DND-41 (cell line): ENCODE measurements around the gene HCN4.

Source experiments
- ATAC-seq: fragments of 200-7000 bp; cut with Tn5 transposase; 3 replicates; pipeline ENCODE4 v1.9.1; 2021; ENCODE audit warnings: low read depth; ENCODE audit not compliant: insufficient read depth
- DNase-seq: peaks from one replicate; pipeline ENCODE4 v3.0.0-alpha.2; 2020
- H2AFZ ChIP-seq: 2 replicates; pipeline ENCODE4 v1.6.0; 2012; ENCODE audit warnings: low read depth, low read length
- H3K27ac ChIP-seq: 2 replicates; pipeline ENCODE4 v1.5.1; 2012; ENCODE audit warnings: low read length, inconsistent platforms
- H3K27me3 ChIP-seq: fragments of 200-600 bp; sonication (generic); 2 replicates; pipeline ENCODE4 v1.6.0; 2012; ENCODE audit warnings: low read length, mild to moderate bottlenecking, inconsistent platforms; ENCODE audit not compliant: insufficient read depth, poor library complexity
- H3K36me3 ChIP-seq: 2 replicates; pipeline ENCODE4 v1.5.1; 2012; ENCODE audit warnings: low read length, inconsistent platforms; ENCODE audit not compliant: insufficient read depth
- H3K4me1 ChIP-seq: 2 replicates; pipeline ENCODE4 v1.5.1; 2012; ENCODE audit warnings: mild to moderate bottlenecking, low read length; ENCODE audit not compliant: insufficient read depth
- H3K4me2 ChIP-seq: 2 replicates; pipeline ENCODE4 v1.6.0; 2012; ENCODE audit warnings: mild to moderate bottlenecking, moderate library complexity, low read length, inconsistent platforms; ENCODE audit not compliant: insufficient read depth
- H3K4me3 ChIP-seq, 2 experiments: fragments of 200-600 bp in 1 of 2; shearing (Covaris generic) in 1 of 2; 2 replicates each; pipeline ENCODE4 v1.5.1; 2012 to 2016; ENCODE audit warnings: inconsistent platforms in 2 of 2, low read length in 2 of 2, mild to moderate bottlenecking in 2 of 2, low read depth in 1 of 2, moderate library complexity in 1 of 2
- H3K79me2 ChIP-seq: 2 replicates; pipeline ENCODE4 v1.6.0; 2012; ENCODE audit warnings: low read length, inconsistent platforms; ENCODE audit not compliant: insufficient read depth
- H3K9ac ChIP-seq: 2 replicates; pipeline ENCODE4 v1.6.0; 2012; ENCODE audit warnings: low read depth, mild to moderate bottlenecking, inconsistent platforms, low read length, moderate library complexity
- H3K9me3 ChIP-seq: 2 replicates; pipeline ENCODE4 v1.5.1; 2012; ENCODE audit warnings: low read length, moderate library complexity, mild to moderate bottlenecking, inconsistent platforms; ENCODE audit not compliant: insufficient read depth, severe bottlenecking
- H4K20me1 ChIP-seq: 2 replicates; pipeline ENCODE4 v1.6.0; 2012; ENCODE audit warnings: low read length; ENCODE audit not compliant: insufficient read depth
- CTCF ChIP-seq: IDR thresholded peaks from 2 replicates; pipeline ENCODE4 v1.5.1; 2012; ENCODE audit warnings: borderline replicate concordance, low read length, moderate library complexity, mild to moderate bottlenecking; ENCODE audit not compliant: poor library complexity, severe bottlenecking; ENCODE audit errors: extremely low read depth
- EZH2 ChIP-seq: IDR thresholded peaks from 3 replicates; pipeline ENCODE4 v1.6.1; 2012; ENCODE audit warnings: borderline replicate concordance, low read depth, mild to moderate bottlenecking, moderate library complexity, low read length, inconsistent platforms; ENCODE audit not compliant: severe bottlenecking

Gene HCN4

GRCh38 chr15:73331991-73332925 lies 36.5 kb downstream of the HCN4 start:
- H3K9me3 ChIP-seq, result no peaks in the 10 kb centered on the region
- no peak overlapping the region for H3K9ac ChIP-seq
- no peak overlapping the region for H3K4me2 ChIP-seq
- TF ChIP-seq EZH2 (no peak), CTCF (no peak)
- H4K20me1 ChIP-seq, result no peaks in the 10 kb centered on the region; the same call in 1 of the 2 replicates
- H3K79me2 ChIP-seq, result no peaks in the 10 kb centered on the region
- ATAC-seq (no peak), DNase-seq (no peak)
- H3K4me1 ChIP-seq, result no peaks in the 10 kb centered on the region
- H3K27me3 ChIP-seq, result no peaks in the 10 kb centered on the region
- no peaks in the 10 kb centered on the region for H3K36me3 ChIP-seq
- no peak overlapping the region for H3K4me3 ChIP-seq
- no peak overlapping the region for H3K27ac ChIP-seq
- H2AFZ ChIP-seq, result no peak overlapping the region

GRCh38 chr15:73331501-73331900 lies 37.3 kb downstream of the HCN4 start:
- no peak overlapping the region for H3K27ac ChIP-seq
- no peak overlapping the region for H3K4me3 ChIP-seq
- H3K9me3 ChIP-seq, result no peaks in the 10 kb centered on the region
- H3K4me1 ChIP-seq, result no peaks in the 10 kb centered on the region
- H4K20me1 ChIP-seq, result no peaks in the 10 kb centered on the region
- TF ChIP-seq EZH2 (no peak), CTCF (no peak)
- no peak for ATAC-seq
- no peak overlapping the region for H3K4me2 ChIP-seq
- no peak overlapping the region for H3K9ac ChIP-seq
- H2AFZ ChIP-seq, result no peak overlapping the region
- DNase-seq, result no peak
- H3K27me3 ChIP-seq, result no peaks in the 10 kb centered on the region
- H3K36me3 ChIP-seq, result no peaks in the 10 kb centered on the region
- no peaks in the 10 kb centered on the region for H3K79me2 ChIP-seq

GRCh38 chr15:73330206-73331051 lies 38.3 kb downstream of the HCN4 start:
- ATAC-seq, result no peak
- no peaks in the 10 kb centered on the region for H3K4me1 ChIP-seq
- no peak overlapping the region for H3K27ac ChIP-seq
- H4K20me1 ChIP-seq, result no peaks in the 10 kb centered on the region
- no peaks in the 10 kb centered on the region for H3K36me3 ChIP-seq
- TF ChIP-seq EZH2 (no peak), CTCF (no peak)
- no peaks in the 10 kb centered on the region for H3K79me2 ChIP-seq
- H3K9ac ChIP-seq, result no peak overlapping the region
- no peaks in the 10 kb centered on the region for H3K27me3 ChIP-seq
- H3K9me3 ChIP-seq, result no peaks in the 10 kb centered on the region
- H3K4me2 ChIP-seq, result no peak overlapping the region
- DNase-seq, result no peak
- no peak overlapping the region for H3K4me3 ChIP-seq
- H2AFZ ChIP-seq, result no peak overlapping the region
